NCI-H1048 (cell line): ENCODE results near the gene GORAB.

Source experiments
- DNase-seq: peaks from one replicate; lab custom pipeline; 2025; lab: John Stamatoyannopoulos, UW

GORAB gene

GRCh38 chr1:170538687-170539086, 6.7 kb downstream of the GORAB start:
- DNase-seq: no peak

GRCh38 chr1:170539154-170539553, 7.2 kb downstream of the GORAB start:
- DNase-seq: no peak

- DNase-seq: no peak
Measured at GRCh38 chr1:170544624-170545023, 12.7 kb downstream of the GORAB start.

- no peak for DNase-seq
Measured at GRCh38 chr1:170545476-170545875, 13.5 kb downstream of the GORAB start.

GRCh38 chr1:170547255-170547654, 15.3 kb downstream of the GORAB start:
- no peak for DNase-seq

- DNase-seq: no peak
Measured at GRCh38 chr1:170548497-170548896, 16.5 kb downstream of the GORAB start.

- DNase-seq: no peak
Measured at GRCh38 chr1:170555370-170555769, 23.4 kb downstream of the GORAB start.

GRCh38 chr1:170556917-170557316, 25.0 kb downstream of the GORAB start:
- no peak for DNase-seq

GRCh38 chr1:170558731-170559130, 26.8 kb downstream of the GORAB start:
- DNase-seq: no peak

- no peak for DNase-seq
Measured at GRCh38 chr1:170559166-170559565, 27.2 kb downstream of the GORAB start.

GRCh38 chr1:170560681-170561285, 28.8 kb downstream of the GORAB start:
- no peak for DNase-seq

- DNase-seq: no peak
Measured at GRCh38 chr1:170562646-170563338, 30.8 kb downstream of the GORAB start.

GRCh38 chr1:170567214-170567613, 35.2 kb downstream of the GORAB start:
- no peak for DNase-seq

- DNase-seq: no peak
Measured at GRCh38 chr1:170568197-170568596, 36.2 kb downstream of the GORAB start.

GRCh38 chr1:170576980-170577379, 45.0 kb downstream of the GORAB start:
- DNase-seq: no peak

GRCh38 chr1:170578359-170578758, 46.4 kb downstream of the GORAB start:
- no peak for DNase-seq

GRCh38 chr1:170580636-170581440, 48.9 kb downstream of the GORAB start:
- DNase-seq: no peak

- no peak for DNase-seq
Measured at GRCh38 chr1:170583186-170583585, 51.2 kb downstream of the GORAB start.

GRCh38 chr1:170586321-170587252, 54.6 kb downstream of the GORAB start:
- no peak for DNase-seq

GRCh38 chr1:170587253-170587593, 55.3 kb downstream of the GORAB start:
- no peak for DNase-seq

GRCh38 chr1:170590921-170591705, 59.1 kb downstream of the GORAB start:
- no peak for DNase-seq
